Natural killer cell (primary cell): Measurements from ENCODE around the gene VMP1. TPM values are rescaled to one million over a fixed set of nuclear protein-coding genes. Genes with fewer than 3 reads are reported as not detected.
"Not testable (repeated sequence)": the region's sequence is repeated elsewhere in the genome, so short reads cannot be mapped to it uniquely, and the experiment has no call there.

Experiments
- ATAC-seq, 3 donors: fragments of 150-1000 bp in 2 of 3; fragments of 200-7000 bp in 1 of 3; cut with Tn5 transposase; 1 replicate in 1 of 3; 2 replicates in 2 of 3; pipeline ENCODE4 v1.10.0; 2021; ENCODE audit warnings: mild to moderate bottlenecking in 2 of 3, moderate library complexity in 2 of 3
- DNase-seq, 2 donors: peaks; one replicate each; pipeline versions ENCODE4 v3.0.0 to v3.0.0-alpha.2; 2013 to 2021; ENCODE audit warnings: mixed read lengths in 1 of 2
- H3K27ac ChIP-seq: one replicate; pipeline ENCODE4 v1.5.1; 2013; ENCODE audit warnings: mild to moderate bottlenecking, low read length
- H3K27me3 ChIP-seq: one replicate; pipeline ENCODE4 v1.6.1; 2013; ENCODE audit warnings: low read length; ENCODE audit not compliant: control insufficient read depth, insufficient read depth
- H3K36me3 ChIP-seq: one replicate; pipeline ENCODE4 v1.6.1; 2013; ENCODE audit warnings: low read length; ENCODE audit not compliant: control insufficient read depth, insufficient read depth
- H3K4me1 ChIP-seq: one replicate; pipeline ENCODE4 v1.6.1; 2013; ENCODE audit warnings: low read length; ENCODE audit not compliant: control insufficient read depth, insufficient read depth
- H3K4me3 ChIP-seq: one replicate; pipeline ENCODE4 v1.5.1; 2013; ENCODE audit warnings: low read length
- H3K9me3 ChIP-seq: one replicate; pipeline ENCODE4 v1.6.1; 2013; ENCODE audit warnings: low read length; ENCODE audit not compliant: control insufficient read depth, insufficient read depth
- H3K27ac Mint-ChIP-seq, 2 donors: one replicate each; pipeline ENCODE4 v1.8.0; 2022; ENCODE audit warnings: mild to moderate bottlenecking in 2 of 2, mixed read lengths in 2 of 2, moderate library complexity in 1 of 2
- H3K27me3 Mint-ChIP-seq, 2 donors: one replicate each; pipeline ENCODE4 v1.8.0; 2022; ENCODE audit warnings: low read depth in 2 of 2, mixed read lengths in 2 of 2
- H3K36me3 Mint-ChIP-seq: one replicate; pipeline ENCODE4 v1.8.0; 2022; ENCODE audit warnings: mixed read lengths
- H3K4me1 Mint-ChIP-seq, 2 donors: one replicate each; pipeline ENCODE4 v1.8.0; 2022; ENCODE audit warnings: mixed read lengths in 2 of 2
- H3K4me3 Mint-ChIP-seq: one replicate; pipeline ENCODE4 v1.8.0; 2022; ENCODE audit warnings: mild to moderate bottlenecking, moderate library complexity, mixed read lengths
- H3K9me3 Mint-ChIP-seq, 2 donors: one replicate each; pipeline ENCODE4 v1.8.0; 2022; ENCODE audit warnings: mixed read lengths in 2 of 2
- WGBS: methylation state at CpG from one replicate; pipeline ENCODE4 v1.1.7; 2013; ENCODE audit warnings: missing lambda C conversion rate; ENCODE audit not compliant: insufficient coverage; 5-methylcytosine and 5-hydroxymethylcytosine counted together
- intact Hi-C: fragments of 100-400 bp; cut with micrococcal nuclease; formaldehyde crosslinking; loops from one replicate; pipeline ENCODE4 v1.14.2; 2022
- total RNA-seq, 4 donors: library from RNA; stranded (reverse); fragments of 120-200 nt in 1 of 4; gene quantifications; one replicate each; pipeline versions ENCODE4 v1.2.3 to v1.2.4, GENCODE V29; 2013 to 2022
- TF ChIP-seq, protein P1 (sequence below): fragments of 200-600 bp; IDR thresholded peaks from one replicate; pipeline ENCODE4 v1.8.0; 2022; ENCODE audit warnings: antibody characterized with exemption

The VMP1 gene
- total RNA-seq, 3 donors from 2014 or later (not counting 1 experiment from before 2014, with no cell fraction given) = 136 to 175 (median 162) TPM

DNA sequence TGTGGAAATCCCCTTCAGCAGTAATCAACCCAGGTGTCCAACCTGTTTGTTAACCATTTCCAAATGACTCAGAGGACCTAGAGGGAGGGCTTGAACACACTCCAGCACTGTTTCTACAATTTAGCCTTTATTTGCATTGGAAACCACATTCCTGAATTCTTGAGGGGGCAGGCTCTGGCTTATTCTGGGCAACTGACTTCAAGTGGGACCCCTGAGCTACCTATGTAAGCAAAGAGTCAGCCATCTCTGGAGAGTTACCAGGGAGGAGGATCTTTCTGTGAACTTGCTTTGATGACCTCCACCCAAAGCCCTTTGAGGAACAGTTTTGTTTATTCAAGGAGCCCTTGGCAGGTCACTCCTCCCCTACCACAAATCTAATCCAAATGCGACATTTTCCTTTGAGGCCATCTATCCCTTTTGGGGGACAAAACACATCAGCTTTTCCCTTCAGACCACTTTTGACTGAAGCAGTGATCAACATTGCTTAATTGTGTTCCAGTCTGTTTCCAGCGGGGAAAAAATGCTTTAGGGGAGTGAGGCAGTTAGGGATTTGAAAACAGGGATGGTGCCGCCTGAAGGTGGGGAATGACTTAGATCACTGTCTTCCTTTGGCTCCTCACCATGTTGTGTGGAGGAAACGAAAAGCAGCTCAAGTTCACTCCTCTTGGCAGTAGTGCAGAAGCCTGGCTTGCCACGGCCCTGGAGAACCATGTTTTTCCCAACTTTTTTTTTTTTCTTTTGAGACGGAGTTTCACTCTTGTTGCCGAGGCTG is 139.1 kb downstream of the VMP1 start:
- intact Hi-C loops = no loop called here
- Mint-ChIP-seq H3K27ac (peak overlapping the region in 1 of 2 donors; percentile 58), H3K27me3 (no peaks in the 10 kb centered on the region), H3K4me1 (peaks cover 7 to 13% of the 10 kb centered on the region in 2 donors), H3K4me3 (no peak overlapping the region), H3K36me3 (peaks cover under 1% of the 10 kb centered on the region), H3K9me3 (no peaks in the 10 kb centered on the region)
- H3K36me3 ChIP-seq = no peaks in the 10 kb centered on the region
- peak overlapping the region; percentile 44 for H3K27ac ChIP-seq
- no peaks in the 10 kb centered on the region for H3K27me3 ChIP-seq
- no peak overlapping the region for H3K4me3 ChIP-seq
- WGBS = 84% methylated on average over 7 of the region's 7 CpGs
- ATAC-seq (peak; percentile 46 to 78 (median 62)), DNase-seq (peak in 1 of 2 donors; percentile 72)
- TF ChIP-seq, protein P1, sequence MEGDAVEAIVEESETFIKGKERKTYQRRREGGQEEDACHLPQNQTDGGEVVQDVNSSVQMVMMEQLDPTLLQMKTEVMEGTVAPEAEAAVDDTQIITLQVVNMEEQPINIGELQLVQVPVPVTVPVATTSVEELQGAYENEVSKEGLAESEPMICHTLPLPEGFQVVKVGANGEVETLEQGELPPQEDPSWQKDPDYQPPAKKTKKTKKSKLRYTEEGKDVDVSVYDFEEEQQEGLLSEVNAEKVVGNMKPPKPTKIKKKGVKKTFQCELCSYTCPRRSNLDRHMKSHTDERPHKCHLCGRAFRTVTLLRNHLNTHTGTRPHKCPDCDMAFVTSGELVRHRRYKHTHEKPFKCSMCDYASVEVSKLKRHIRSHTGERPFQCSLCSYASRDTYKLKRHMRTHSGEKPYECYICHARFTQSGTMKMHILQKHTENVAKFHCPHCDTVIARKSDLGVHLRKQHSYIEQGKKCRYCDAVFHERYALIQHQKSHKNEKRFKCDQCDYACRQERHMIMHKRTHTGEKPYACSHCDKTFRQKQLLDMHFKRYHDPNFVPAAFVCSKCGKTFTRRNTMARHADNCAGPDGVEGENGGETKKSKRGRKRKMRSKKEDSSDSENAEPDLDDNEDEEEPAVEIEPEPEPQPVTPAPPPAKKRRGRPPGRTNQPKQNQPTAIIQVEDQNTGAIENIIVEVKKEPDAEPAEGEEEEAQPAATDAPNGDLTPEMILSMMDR = no peak
- H3K9me3 ChIP-seq = no peaks in the 10 kb centered on the region
- H3K4me1 ChIP-seq = peaks cover 31% of the 10 kb centered on the region

DNA sequence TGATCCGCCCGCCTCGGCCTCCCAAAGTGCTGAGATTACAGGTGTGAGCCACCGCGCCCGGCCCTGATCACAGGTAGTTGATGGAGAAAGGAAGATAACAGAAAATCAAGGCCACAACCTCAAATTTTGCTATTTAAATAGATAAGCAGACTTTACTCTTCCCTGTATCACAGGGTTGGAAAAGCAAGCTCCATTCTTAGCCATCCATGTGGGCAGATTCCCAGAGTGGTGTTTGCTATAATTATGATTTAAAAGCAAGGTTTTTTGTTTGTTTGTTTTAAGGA is 140.9 kb downstream of the VMP1 start:
- no peak overlapping the region for H3K4me3 Mint-ChIP-seq
- H3K9me3 Mint-ChIP-seq = no peaks in the 10 kb centered on the region
- H3K27ac ChIP-seq = no peak overlapping the region
- ATAC-seq = no peak
- WGBS = 100% methylated on average over 3 of the region's 6 CpGs
- H3K4me3 ChIP-seq = no peak overlapping the region
- TF ChIP-seq, protein P1 = no peak
- no peaks in the 10 kb centered on the region for H3K36me3 ChIP-seq
- no peaks in the 10 kb centered on the region for H3K36me3 Mint-ChIP-seq
- H3K9me3 ChIP-seq = no peaks in the 10 kb centered on the region
- H3K4me1 Mint-ChIP-seq = peaks cover 7 to 10% of the 10 kb centered on the region in 2 donors
- H3K4me1 ChIP-seq = peaks cover 31% of the 10 kb centered on the region
- H3K27ac Mint-ChIP-seq = peak overlapping the region; percentile 51 to 75
- no peaks in the 10 kb centered on the region for H3K27me3 ChIP-seq
- no peaks in the 10 kb centered on the region for H3K27me3 Mint-ChIP-seq
- intact Hi-C loops = no loop called here
- no peak for DNase-seq

DNA sequence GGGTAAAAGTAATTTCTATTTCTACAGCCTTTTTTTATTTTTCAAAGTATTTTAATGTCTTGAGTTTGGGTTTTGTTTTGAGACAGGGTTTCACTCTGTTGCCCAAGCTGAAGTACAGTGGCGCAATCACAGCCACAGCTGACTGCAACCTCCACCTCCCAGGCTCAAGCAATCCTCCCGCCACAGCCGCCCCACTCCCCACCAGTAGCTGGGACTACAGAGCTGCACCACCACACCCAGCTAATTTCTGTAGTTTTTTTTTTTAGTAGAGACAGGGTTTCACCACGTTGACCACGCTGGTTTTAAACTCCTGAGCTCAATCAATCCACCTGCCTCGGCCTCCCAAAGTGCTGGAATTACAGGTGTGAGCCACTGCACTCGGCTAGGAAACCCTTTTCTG is 141.3 kb downstream of the VMP1 start:
- no peak overlapping the region for H3K4me3 ChIP-seq
- Mint-ChIP-seq H3K4me1 (peaks cover 7 to 10% of the 10 kb centered on the region in 2 donors), H3K27ac (peak overlapping the region; percentile 51 to 75), H3K9me3 (no peaks in the 10 kb centered on the region), H3K4me3 (peak overlapping the region; percentile 25), H3K36me3 (no peaks in the 10 kb centered on the region), H3K27me3 (no peaks in the 10 kb centered on the region)
- H3K4me1 ChIP-seq = peaks cover 28% of the 10 kb centered on the region
- WGBS = 16% methylated on average over 7 of the region's 7 CpGs
- H3K9me3 ChIP-seq = no peaks in the 10 kb centered on the region
- intact Hi-C loops = no loop called here
- no peaks in the 10 kb centered on the region for H3K36me3 ChIP-seq
- peak overlapping the region; percentile 10 for H3K27ac ChIP-seq
- H3K27me3 ChIP-seq = no peaks in the 10 kb centered on the region
- ATAC-seq (peak; percentile 41 to 75 (median 67)), DNase-seq (no peak)
- TF ChIP-seq, protein P1 = no peak

DNA sequence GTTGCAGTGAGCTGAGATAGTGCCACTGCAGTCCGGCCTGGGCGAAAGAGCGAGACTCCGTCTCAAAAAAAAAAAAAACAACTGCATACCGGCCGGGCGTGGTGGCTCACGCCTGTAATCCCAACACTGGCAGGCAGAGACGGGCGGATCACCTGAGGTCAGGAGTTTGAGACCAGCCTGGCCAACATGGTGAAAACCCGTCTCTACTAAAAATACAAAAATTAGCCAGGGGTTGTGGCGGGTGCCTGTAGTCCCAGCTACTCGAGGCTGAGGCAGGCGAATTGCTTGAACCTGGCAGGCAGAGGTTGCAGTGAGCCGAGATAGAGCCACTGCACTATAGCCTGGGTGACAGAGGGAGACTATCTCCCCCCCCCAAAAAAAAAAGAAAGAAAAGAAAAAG is 142.9 kb downstream of the VMP1 start:
- H3K27me3 ChIP-seq, H3K4me1 Mint-ChIP-seq, H3K9me3 Mint-ChIP-seq, H3K27ac ChIP-seq, H3K27ac Mint-ChIP-seq, H3K36me3 Mint-ChIP-seq, H3K4me3 ChIP-seq, ATAC-seq, H3K36me3 ChIP-seq, DNase-seq, H3K4me3 Mint-ChIP-seq, intact Hi-C loops, H3K27me3 Mint-ChIP-seq, H3K9me3 ChIP-seq: not testable (repeated sequence)
- WGBS = 97% methylated on average over 12 of the region's 15 CpGs
- H3K4me1 ChIP-seq = peaks cover 28% of the 10 kb centered on the region
